HCT116 (cell line): ENCODE data around the gene RETSAT. TPM values are rescaled to one million over a fixed set of nuclear protein-coding genes. Genes with fewer than 3 reads are reported as not detected.

Experiments used
- ATAC-seq: fragments of 200-7000 bp; cut with Tn5 transposase; 2 replicates; pipeline ENCODE4 v1.9.1; 2020; ENCODE audit warnings: mild to moderate bottlenecking, moderate library complexity
- BruUV-seq: library from RNA; stranded (reverse); fragments of 400-500 nt; replicated peaks from 2 replicates; lab custom pipeline; 2021; lab: Mats Ljungman, UMichigan
- CTCF ChIA-PET: fragments of 300-600 bp; sonication (Branson Sonifier 250); formaldehyde crosslinking; loops from one replicate; lab custom pipeline; 2021; ENCODE audit warnings: antibody characterized with exemption; lab: Charles Lee
- POLR2A ChIA-PET: fragments of 300-600, 350-600 bp; sonication (Branson Sonifier 250); formaldehyde crosslinking; loops from one replicate; lab custom pipeline; 2021; ENCODE audit warnings: antibody characterized with exemption; lab: Charles Lee
- RAD21 ChIA-PET, 2 experiments: fragments of 300-600 bp; sonication (Branson Sonifier 250); formaldehyde crosslinking; loops; one replicate each; lab custom pipeline; 2023; ENCODE audit warnings: low total read pairs in 2 of 2; ENCODE audit not compliant: uncharacterized antibody in 2 of 2, unreplicated experiment in 2 of 2, low non-redundant PET in 1 of 2; lab: Charles Lee
- DNase-seq: peaks from one replicate; pipeline ENCODE4 v3.0.0-alpha.2; 2010; ENCODE audit warnings: low read depth, low spot score
- H2AFZ ChIP-seq: fragments of 200-600 bp; shearing (Covaris generic), sonication (generic); 2 replicates; pipeline ENCODE4 v1.6.1; 2017; ENCODE audit warnings: low read depth, mixed run types, mixed read lengths, antibody characterized with exemption, low read length; ENCODE audit not compliant: poor library complexity, severe bottlenecking
- H3K27ac ChIP-seq: 2 replicates; pipeline ENCODE4 v1.5.1; 2012; ENCODE audit warnings: low read depth, low read length
- H3K27me3 ChIP-seq: fragments of 200-600 bp; sonication (generic); 2 replicates; pipeline ENCODE4 v1.6.1; 2016; ENCODE audit warnings: mixed run types, low read length, mixed read lengths; ENCODE audit not compliant: insufficient read depth
- H3K36me3 ChIP-seq, 2 experiments: fragments of 200-500 bp in 1 of 2; fragments of 200-600 bp in 1 of 2; sonication (Bioruptor generic) in 1 of 2; sonication (generic) in 1 of 2; 2 replicates each; pipeline versions ENCODE4 v1.5.1 to v1.6.1; 2014 to 2016; ENCODE audit warnings: low read length in 2 of 2, inconsistent platforms in 1 of 2, mixed read lengths in 1 of 2, mixed run types in 1 of 2; ENCODE audit not compliant: insufficient read depth in 2 of 2, control insufficient read depth in 1 of 2
- H3K4me1 ChIP-seq, 2 experiments: fragments of 200-600 bp in 1 of 2; sonication (generic) in 1 of 2; 2 replicates each; pipeline versions ENCODE4 v1.5.1 to v1.6.1; 2012 to 2017; ENCODE audit warnings: low read length in 2 of 2, inconsistent platforms in 1 of 2, mild to moderate bottlenecking in 1 of 2, mixed read lengths in 1 of 2, mixed run types in 1 of 2, moderate library complexity in 1 of 2; ENCODE audit not compliant: insufficient read depth in 2 of 2, control insufficient read depth in 1 of 2
- H3K4me2 ChIP-seq: fragments of 200-600 bp; sonication (generic); 2 replicates; pipeline ENCODE4 v1.6.1; 2017; ENCODE audit warnings: mixed run types, low read length, mixed read lengths
- H3K4me3 ChIP-seq, 2 experiments: fragments of 200-600 bp in 1 of 2; sonication (generic) in 1 of 2; replicated peaks in 1 of 2; 2 replicates each; pipeline ENCODE4 v1.5.1; 2011 to 2016; ENCODE audit warnings: low read length in 2 of 2, control low read depth in 1 of 2, low read depth in 1 of 2, mild to moderate bottlenecking in 1 of 2, mixed read lengths in 1 of 2, mixed run types in 1 of 2
- H3K79me2 ChIP-seq: fragments of 200-600 bp; sonication (generic); 2 replicates; pipeline ENCODE4 v1.6.1; 2017; ENCODE audit warnings: mild to moderate bottlenecking, mixed run types, low read length, moderate library complexity, mixed read lengths; ENCODE audit not compliant: insufficient read depth
- H3K9ac ChIP-seq: fragments of 200-600 bp; sonication (generic); 2 replicates; pipeline ENCODE4 v1.6.1; 2016; ENCODE audit warnings: low read length, mixed read lengths
- H3K9me2 ChIP-seq: fragments of 200-600 bp; sonication (generic), shearing (Covaris generic); 2 replicates; pipeline ENCODE4 v1.6.1; 2017; ENCODE audit warnings: mixed run types, mild to moderate bottlenecking, moderate library complexity; ENCODE audit not compliant: insufficient read depth
- H3K9me3 ChIP-seq, 2 experiments: fragments of 200-500 bp in 1 of 2; fragments of 200-600 bp in 1 of 2; sonication (Bioruptor generic) in 1 of 2; sonication (generic) in 1 of 2; 2 replicates each; pipeline ENCODE4 v1.6.1; 2014 to 2017; ENCODE audit warnings: low read length in 2 of 2, mixed read lengths in 2 of 2, inconsistent platforms in 1 of 2, low read depth in 1 of 2, mild to moderate bottlenecking in 1 of 2, mixed run types in 1 of 2, moderate library complexity in 1 of 2; ENCODE audit not compliant: control insufficient read depth in 1 of 2, insufficient read depth in 1 of 2
- H4K20me1 ChIP-seq: fragments of 200-600 bp; sonication (generic), shearing (Covaris generic); 2 replicates; pipeline ENCODE4 v1.6.1; 2017; ENCODE audit warnings: mixed run types, mild to moderate bottlenecking, moderate library complexity; ENCODE audit not compliant: insufficient read depth
- ATF3 ChIP-seq: IDR thresholded peaks from 2 replicates; pipeline ENCODE4 v1.6.1; 2012
- EGR1 ChIP-seq: IDR thresholded peaks from 2 replicates; pipeline ENCODE4 v1.6.1; 2012; ENCODE audit warnings: low read depth
- EZH2 ChIP-seq: fragments of 200-600 bp; sonication (generic); IDR thresholded peaks from 2 replicates; pipeline ENCODE4 v1.6.1; 2017; ENCODE audit warnings: antibody characterized with exemption, mixed run types
- FOSL1 ChIP-seq: IDR thresholded peaks from 2 replicates; pipeline ENCODE4 v1.6.1; 2012; ENCODE audit warnings: low read depth
- POLR2A ChIP-seq: IDR thresholded peaks from 2 replicates; pipeline ENCODE4 v1.7.0; 2011; ENCODE audit warnings: borderline replicate concordance; ENCODE audit not compliant: insufficient read depth, insufficient read length; ENCODE audit errors: extremely low read depth
- RAD21 ChIP-seq: IDR thresholded peaks from 2 replicates; pipeline ENCODE4 v1.6.1; 2012; ENCODE audit warnings: low read depth, mild to moderate bottlenecking
- SIN3A ChIP-seq: IDR thresholded peaks from 2 replicates; pipeline ENCODE4 v1.6.1; 2012; ENCODE audit warnings: low read depth
- ZNF274 ChIP-seq: fragments of 200-500 bp; sonication (Bioruptor generic); IDR thresholded peaks from 2 replicates; pipeline ENCODE4 v1.6.1; 2014; ENCODE audit warnings: mild to moderate bottlenecking, low read depth, low read length, inconsistent platforms
- intact Hi-C: fragments of 100-400 bp; cut with micrococcal nuclease; formaldehyde crosslinking; loops from 2 replicates; pipeline ENCODE4 v1.10.0; 2022
- total RNA-seq: library from RNA; stranded (reverse); gene quantifications from one replicate; pipeline ENCODE4 v1.2.1, GENCODE V29; 2021; ENCODE audit not compliant: unreplicated experiment

Gene RETSAT
- total RNA-seq, 1 experiment from 2014 or later, result 59.7 TPM

- H3K4me2 ChIP-seq, result no peak overlapping the region
- ChIA-PET RAD21 (no interaction called here), CTCF (interaction anchor here (1.1 kb wide), 1 partner anchor 8 kb away, joined by 3 read pairs; no protein-coding TSS in a partner anchor), POLR2A (no interaction called here)
- peaks cover 0 to 6% of the 10 kb centered on the region in 2 experiments; a peak in 1 of 4 replicates for H3K4me1 ChIP-seq
- H3K79me2 ChIP-seq, result peaks cover 19% of the 10 kb centered on the region; the same call in 1 of the 2 replicates
- no peak overlapping the region for H2AFZ ChIP-seq
- intact Hi-C loops, result no loop called here
- no peak for DNase-seq
- H4K20me1 ChIP-seq, result no peaks in the 10 kb centered on the region
- no peaks in the 10 kb centered on the region for H3K9me2 ChIP-seq
- no peak overlapping the region for H3K9ac ChIP-seq
- H3K4me3 ChIP-seq, result no peak overlapping the region
- no peak overlapping the region for H3K27ac ChIP-seq
- peaks cover 0 to 4% of the 10 kb centered on the region in 2 experiments; a peak in 1 of 4 replicates for H3K9me3 ChIP-seq
- no peak for ATAC-seq
- no peaks in the 10 kb centered on the region for H3K27me3 ChIP-seq
- TF ChIP-seq EGR1 (no peak), SIN3A (no peak), EZH2 (no peak), ATF3 (no peak), FOSL1 (no peak)
- peaks cover 15 to 28% of the 10 kb centered on the region in 2 experiments; a peak in 3 of 4 replicates for H3K36me3 ChIP-seq
- no TSS peak for BruUV-seq
Measured at GRCh38 chr2:85400023-85400422, 45.7 kb upstream of the RETSAT start.

GRCh38 chr2:85399183-85399455, 44.8 kb upstream of the RETSAT start:
- Histone ChIP-seq H3K36me3 (peaks cover 15 to 35% of the 10 kb centered on the region in 2 experiments; a peak in 3 of 4 replicates), H3K79me2 (peaks cover 12% of the 10 kb centered on the region; the same call in 1 of the 2 replicates), H2AFZ (no peak overlapping the region), H3K4me3 (no peak overlapping the region), H3K9ac (no peak overlapping the region), H3K9me2 (no peaks in the 10 kb centered on the region), H3K4me2 (no peak overlapping the region), H4K20me1 (no peaks in the 10 kb centered on the region), H3K27ac (no peak overlapping the region), H3K27me3 (no peaks in the 10 kb centered on the region), H3K4me1 (peaks cover 0 to 6% of the 10 kb centered on the region in 2 experiments; a peak in 1 of 4 replicates), H3K9me3 (peaks cover 0 to 4% of the 10 kb centered on the region in 2 experiments; a peak in 1 of 4 replicates)
- ChIA-PET POLR2A (no interaction called here), RAD21 (no interaction called here), CTCF (no interaction called here)
- ATAC-seq (no peak), DNase-seq (no peak)
- TF ChIP-seq FOSL1, result no peak
- TF ChIP-seq ZNF274, result no peak
- TF ChIP-seq POLR2A, result no peak
- no peak for TF ChIP-seq EGR1
- TF ChIP-seq RAD21, result no peak
- intact Hi-C loops, result no loop called here
- no TSS peak for BruUV-seq
